ENCODE data around the gene RETREG1. TPM values are rescaled to one million over a fixed set of nuclear protein-coding genes. Genes with fewer than 3 reads are reported as not detected.
"Not testable (repeated sequence)": the region's sequence is repeated elsewhere in the genome, so short reads cannot be mapped to it uniquely, and the experiment has no call there.

The RETREG1 gene
- total RNA-seq, 1 donor from 2014 or later = 25.2 TPM

- no peak for DNase-seq (ENCODE audit: low spot score)
- ATAC-seq = no peak
Observed at GRCh38 chr5:16617274-16617968, 624 bp upstream of the RETREG1 start.

- DNase-seq (ENCODE audit: low spot score) (no peak), ATAC-seq (peak; percentile 60)
Observed at GRCh38 chr5:16615741-16616535, 859 bp downstream of the RETREG1 start.

- no peak for DNase-seq (ENCODE audit: low spot score)
- ATAC-seq = no peak
Observed at GRCh38 chr5:16612007-16612406, 4.8 kb downstream of the RETREG1 start.

- not testable (repeated sequence) for DNase-seq (ENCODE audit: low spot score); ATAC-seq
Observed at GRCh38 chr5:16610896-16611295, 5.9 kb downstream of the RETREG1 start.

- ATAC-seq = no peak
- no peak for DNase-seq (ENCODE audit: low spot score)
Observed at GRCh38 chr5:16609412-16609811, 7.4 kb downstream of the RETREG1 start.

- DNase-seq (ENCODE audit: low spot score) (no peak), ATAC-seq (no peak)
Observed at GRCh38 chr5:16606628-16607027, 10.2 kb downstream of the RETREG1 start.

GRCh38 chr5:16603701-16604100 lies 13.1 kb downstream of the RETREG1 start:
- no peak for DNase-seq (ENCODE audit: low spot score)

GRCh38 chr5:16603295-16603694 lies 13.5 kb downstream of the RETREG1 start:
- no peak for ATAC-seq
- no peak for DNase-seq (ENCODE audit: low spot score)

More at GRCh38 chr5:16603701-16604100, 13.1 kb downstream of the RETREG1 start:
- no peak for ATAC-seq

GRCh38 chr5:16602182-16602581 lies 14.6 kb downstream of the RETREG1 start:
- ATAC-seq (no peak), DNase-seq (ENCODE audit: low spot score) (no peak)

GRCh38 chr5:16600946-16601345 lies 15.9 kb downstream of the RETREG1 start:
- no peak for ATAC-seq

GRCh38 chr5:16600397-16600796 lies 16.4 kb downstream of the RETREG1 start:
- ATAC-seq = peak; percentile 59
- peak; percentile 52 for DNase-seq (ENCODE audit: low spot score)

More at GRCh38 chr5:16600946-16601345, 15.9 kb downstream of the RETREG1 start:
- DNase-seq (ENCODE audit: low spot score) = no peak

GRCh38 chr5:16597946-16598694 lies 18.7 kb downstream of the RETREG1 start:
- ATAC-seq = peak; percentile 80

GRCh38 chr5:16596581-16596940 lies 20.2 kb downstream of the RETREG1 start:
- no peak for ATAC-seq
- DNase-seq (ENCODE audit: low spot score) = no peak

More at GRCh38 chr5:16597946-16598694, 18.7 kb downstream of the RETREG1 start:
- no peak for DNase-seq (ENCODE audit: low spot score)

GRCh38 chr5:16595881-16596580 lies 20.8 kb downstream of the RETREG1 start:
- DNase-seq (ENCODE audit: low spot score) (no peak), ATAC-seq (no peak)

- DNase-seq (ENCODE audit: low spot score) = no peak
- peak; percentile 49 for ATAC-seq
Observed at GRCh38 chr5:16593628-16594027, 23.2 kb downstream of the RETREG1 start.

GRCh38 chr5:16593013-16593412 lies 23.8 kb downstream of the RETREG1 start:
- no peak for ATAC-seq

GRCh38 chr5:16592255-16592654 lies 24.5 kb downstream of the RETREG1 start:
- DNase-seq (ENCODE audit: low spot score) = no peak
- no peak for ATAC-seq

More at GRCh38 chr5:16593013-16593412, 23.8 kb downstream of the RETREG1 start:
- no peak for DNase-seq (ENCODE audit: low spot score)

- ATAC-seq (no peak), DNase-seq (ENCODE audit: low spot score) (no peak)
Observed at GRCh38 chr5:16590685-16591084, 26.1 kb downstream of the RETREG1 start.

- ATAC-seq = peak; percentile 75
Observed at GRCh38 chr5:16589658-16590057, 27.1 kb downstream of the RETREG1 start.

GRCh38 chr5:16588434-16589214 lies 28.2 kb downstream of the RETREG1 start:
- DNase-seq (ENCODE audit: low spot score) = peak; percentile 73
- ATAC-seq = peak; percentile 75

More at GRCh38 chr5:16589658-16590057, 27.1 kb downstream of the RETREG1 start:
- peak; percentile 86 for DNase-seq (ENCODE audit: low spot score)
